Astrocyte (in vitro differentiated cells and primary cell): Measurements from ENCODE around the gene HOXB4. TPM values are rescaled to one million over a fixed set of nuclear protein-coding genes. Genes with fewer than 3 reads are reported as not detected.
A peak's percentile ranks its signal among the peaks of the same experiment; 100 is the strongest.

ENCODE experiments used
- DNase-seq: peaks from one replicate; pipeline ENCODE4 v3.0.0-alpha.2; 2010; ENCODE audit warnings: low read depth
- FAIRE-seq: peaks from 2 replicates; lab custom pipeline; 2011; peaks lifted over from hg19 to GRCh38; lab: Jason Lieb, UNC
- H2AFZ ChIP-seq: 2 replicates; pipeline ENCODE4 v1.6.0; 2012; ENCODE audit warnings: low read depth, low read length, inconsistent platforms
- H3K27ac ChIP-seq: 2 replicates; pipeline ENCODE4 v1.5.1; 2011; ENCODE audit warnings: low read depth, low read length, inconsistent platforms
- H3K27me3 ChIP-seq: 2 replicates; pipeline ENCODE4 v1.6.0; 2011; ENCODE audit warnings: low read length, inconsistent platforms; ENCODE audit not compliant: insufficient read depth
- H3K36me3 ChIP-seq: 2 replicates; pipeline ENCODE4 v1.5.1; 2011; ENCODE audit warnings: low read length, inconsistent platforms; ENCODE audit not compliant: insufficient read depth
- H3K4me1 ChIP-seq: 2 replicates; pipeline ENCODE4 v1.5.1; 2011; ENCODE audit warnings: low read length, inconsistent platforms; ENCODE audit not compliant: insufficient read depth
- H3K4me2 ChIP-seq: 2 replicates; pipeline ENCODE4 v1.6.0; 2012; ENCODE audit warnings: low read length, inconsistent platforms
- H3K4me3 ChIP-seq: 2 replicates; pipeline ENCODE4 v1.5.1; 2011; ENCODE audit warnings: low read depth, mild to moderate bottlenecking, low read length, inconsistent platforms; ENCODE audit not compliant: insufficient read depth
- H3K79me2 ChIP-seq: 2 replicates; pipeline ENCODE4 v1.6.0; 2012; ENCODE audit warnings: mild to moderate bottlenecking, low read length, inconsistent platforms; ENCODE audit not compliant: insufficient read depth
- H3K9ac ChIP-seq: 2 replicates; pipeline ENCODE4 v1.6.0; 2012; ENCODE audit warnings: mild to moderate bottlenecking, low read length, inconsistent platforms
- H3K9me3 ChIP-seq: 2 replicates; pipeline ENCODE4 v1.5.1; 2012; ENCODE audit warnings: low read depth, mild to moderate bottlenecking, low read length, inconsistent platforms; ENCODE audit not compliant: insufficient read depth
- H4K20me1 ChIP-seq: 2 replicates; pipeline ENCODE4 v1.6.0; 2012; ENCODE audit warnings: low read length, inconsistent platforms; ENCODE audit not compliant: insufficient read depth
- H3K27ac Mint-ChIP-seq: one replicate; pipeline ENCODE4 v1.8.0; 2021; ENCODE audit warnings: mild to moderate bottlenecking, mixed read lengths; ENCODE audit not compliant: unreplicated experiment
- H3K27me3 Mint-ChIP-seq: one replicate; pipeline ENCODE4 v1.8.0; 2021; ENCODE audit warnings: low read depth, mixed read lengths; ENCODE audit not compliant: unreplicated experiment
- H3K36me3 Mint-ChIP-seq: one replicate; pipeline ENCODE4 v1.8.0; 2021; ENCODE audit warnings: low read depth, mixed read lengths; ENCODE audit not compliant: unreplicated experiment
- H3K4me1 Mint-ChIP-seq: one replicate; pipeline ENCODE4 v1.8.0; 2021; ENCODE audit warnings: low read depth, mixed read lengths; ENCODE audit not compliant: unreplicated experiment
- H3K4me3 Mint-ChIP-seq: one replicate; pipeline ENCODE4 v1.8.0; 2021; ENCODE audit warnings: mild to moderate bottlenecking, moderate library complexity, mixed read lengths; ENCODE audit not compliant: unreplicated experiment
- H3K9me3 Mint-ChIP-seq: one replicate; pipeline ENCODE4 v1.8.0; 2021; ENCODE audit warnings: mild to moderate bottlenecking, mixed read lengths; ENCODE audit not compliant: unreplicated experiment
- EZH2 ChIP-seq: IDR thresholded peaks from 2 replicates; pipeline ENCODE4 v1.6.1; 2012; ENCODE audit warnings: mild to moderate bottlenecking, low read length, inconsistent platforms; ENCODE audit not compliant: insufficient read depth
- total RNA-seq: library from RNA; stranded (reverse); gene quantifications from 2 replicates; pipeline ENCODE4 v1.2.1, GENCODE V29; 2021
- TF ChIP-seq, protein P1 (sequence below): IDR thresholded peaks from 2 replicates; pipeline ENCODE4 v1.5.1; 2011; ENCODE audit warnings: low read depth, mild to moderate bottlenecking, inconsistent platforms, low read length, moderate library complexity; ENCODE audit not compliant: insufficient read depth

Gene HOXB4
- total RNA-seq, 1 donor from 2014 or later: not detected

DNA sequence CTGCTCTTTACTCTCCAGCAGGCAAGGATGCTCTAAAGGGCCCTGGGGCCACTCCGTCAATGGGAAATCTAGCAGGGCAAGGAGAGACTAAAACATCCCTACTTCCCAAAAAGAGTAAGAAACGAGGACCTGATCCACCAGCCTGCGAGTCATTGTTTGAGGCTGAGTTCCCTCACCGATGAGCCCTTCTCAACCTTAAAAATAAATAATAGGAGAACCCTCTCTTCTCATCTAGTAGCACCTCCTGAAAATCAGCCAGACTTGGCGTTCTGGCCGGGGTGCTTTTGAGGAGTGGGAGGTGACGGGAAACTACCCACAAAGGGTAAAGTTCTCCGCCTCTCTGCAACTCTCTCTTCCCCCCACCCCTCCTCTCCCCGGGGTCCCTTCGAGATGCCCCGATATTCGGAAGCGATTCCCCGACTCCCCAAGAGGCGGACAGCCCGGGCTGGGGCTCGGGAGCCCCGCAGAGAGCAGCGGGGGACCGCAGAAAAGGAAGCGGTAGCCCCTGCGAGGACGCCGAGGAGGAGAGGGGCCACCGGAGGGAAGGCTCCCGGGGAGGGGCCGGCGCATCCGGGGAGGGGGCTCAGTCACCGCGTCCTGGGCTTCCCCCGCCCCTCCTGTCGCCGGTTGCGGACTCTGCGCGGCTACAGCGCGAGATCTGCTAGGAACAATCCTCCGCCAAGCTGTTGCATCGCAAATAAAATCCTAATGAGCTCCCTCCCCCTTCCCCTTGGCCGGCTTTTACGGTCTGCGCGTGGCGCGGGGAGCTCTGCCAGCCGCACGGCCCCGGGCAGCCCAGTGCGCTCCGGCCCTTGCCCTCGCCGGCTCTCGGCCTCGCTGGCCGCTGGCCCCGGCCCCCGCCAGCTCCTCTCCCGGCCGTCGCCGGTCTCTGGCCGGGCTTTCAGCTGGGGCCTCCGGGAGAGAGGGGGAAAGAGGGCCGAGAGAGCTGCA lies 46.7 kb upstream of the HOXB4 start:
- Mint-ChIP-seq H3K9me3 (peaks cover 26% of the 10 kb centered on the region), H3K27ac (no peak overlapping the region), H3K4me3 (peak overlapping the region; percentile 40), H3K4me1 (no peaks in the 10 kb centered on the region), H3K36me3 (peaks cover 4% of the 10 kb centered on the region), H3K27me3 (peaks cover 86% of the 10 kb centered on the region)
- H3K4me1 ChIP-seq: peaks cover 11% of the 10 kb centered on the region
- DNase-seq (no peak), FAIRE-seq (no peak)
- TF ChIP-seq, protein P1, sequence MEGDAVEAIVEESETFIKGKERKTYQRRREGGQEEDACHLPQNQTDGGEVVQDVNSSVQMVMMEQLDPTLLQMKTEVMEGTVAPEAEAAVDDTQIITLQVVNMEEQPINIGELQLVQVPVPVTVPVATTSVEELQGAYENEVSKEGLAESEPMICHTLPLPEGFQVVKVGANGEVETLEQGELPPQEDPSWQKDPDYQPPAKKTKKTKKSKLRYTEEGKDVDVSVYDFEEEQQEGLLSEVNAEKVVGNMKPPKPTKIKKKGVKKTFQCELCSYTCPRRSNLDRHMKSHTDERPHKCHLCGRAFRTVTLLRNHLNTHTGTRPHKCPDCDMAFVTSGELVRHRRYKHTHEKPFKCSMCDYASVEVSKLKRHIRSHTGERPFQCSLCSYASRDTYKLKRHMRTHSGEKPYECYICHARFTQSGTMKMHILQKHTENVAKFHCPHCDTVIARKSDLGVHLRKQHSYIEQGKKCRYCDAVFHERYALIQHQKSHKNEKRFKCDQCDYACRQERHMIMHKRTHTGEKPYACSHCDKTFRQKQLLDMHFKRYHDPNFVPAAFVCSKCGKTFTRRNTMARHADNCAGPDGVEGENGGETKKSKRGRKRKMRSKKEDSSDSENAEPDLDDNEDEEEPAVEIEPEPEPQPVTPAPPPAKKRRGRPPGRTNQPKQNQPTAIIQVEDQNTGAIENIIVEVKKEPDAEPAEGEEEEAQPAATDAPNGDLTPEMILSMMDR: no peak
- peak; percentile 90 for TF ChIP-seq EZH2
- H4K20me1 ChIP-seq: peaks cover 6% of the 10 kb centered on the region
- no peaks in the 10 kb centered on the region for H3K36me3 ChIP-seq
- no peak overlapping the region for H3K9ac ChIP-seq
- peaks cover 12% of the 10 kb centered on the region for H3K9me3 ChIP-seq
- H3K27ac ChIP-seq: no peak overlapping the region
- peak overlapping the region; percentile 78 for H3K4me2 ChIP-seq
- peak overlapping the region; percentile 67 for H2AFZ ChIP-seq
- H3K27me3 ChIP-seq: peaks cover 97% of the 10 kb centered on the region
- H3K4me3 ChIP-seq: no peak overlapping the region
- no peaks in the 10 kb centered on the region for H3K79me2 ChIP-seq

DNA sequence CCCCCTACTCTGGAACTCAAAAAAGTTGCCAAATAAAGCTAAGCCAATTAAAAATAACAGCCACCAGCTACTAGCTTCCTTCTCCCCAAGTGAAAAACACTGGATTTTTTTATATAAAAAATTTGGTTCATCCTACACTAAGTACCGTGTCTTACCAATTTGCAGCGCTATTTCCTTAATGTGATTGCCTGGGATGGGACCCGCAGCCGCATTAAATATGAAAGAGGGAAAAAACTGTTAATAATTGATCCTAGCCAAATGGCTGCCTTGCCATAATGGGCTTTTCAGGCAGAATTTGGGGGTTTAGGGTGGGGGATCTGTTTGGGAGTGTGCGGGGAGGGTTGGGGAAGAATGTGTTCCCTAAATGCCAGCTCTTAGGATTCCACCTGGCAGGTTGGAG lies 46.0 kb upstream of the HOXB4 start:
- Mint-ChIP-seq H3K27me3 (peaks cover 85% of the 10 kb centered on the region), H3K9me3 (peaks cover 26% of the 10 kb centered on the region), H3K27ac (no peak overlapping the region), H3K36me3 (peaks cover 4% of the 10 kb centered on the region), H3K4me3 (no peak overlapping the region), H3K4me1 (no peaks in the 10 kb centered on the region)
- Histone ChIP-seq H3K4me2 (no peak overlapping the region), H3K79me2 (no peaks in the 10 kb centered on the region), H3K27ac (no peak overlapping the region), H3K9me3 (peaks cover 12% of the 10 kb centered on the region), H2AFZ (no peak overlapping the region), H3K4me1 (peaks cover 11% of the 10 kb centered on the region), H3K4me3 (no peak overlapping the region), H3K9ac (no peak overlapping the region), H3K27me3 (peaks cover 97% of the 10 kb centered on the region), H4K20me1 (peaks cover 6% of the 10 kb centered on the region), H3K36me3 (no peaks in the 10 kb centered on the region)
- no peak for DNase-seq
- no peak for FAIRE-seq
- no peak for TF ChIP-seq EZH2
- TF ChIP-seq, protein P1: no peak

DNA sequence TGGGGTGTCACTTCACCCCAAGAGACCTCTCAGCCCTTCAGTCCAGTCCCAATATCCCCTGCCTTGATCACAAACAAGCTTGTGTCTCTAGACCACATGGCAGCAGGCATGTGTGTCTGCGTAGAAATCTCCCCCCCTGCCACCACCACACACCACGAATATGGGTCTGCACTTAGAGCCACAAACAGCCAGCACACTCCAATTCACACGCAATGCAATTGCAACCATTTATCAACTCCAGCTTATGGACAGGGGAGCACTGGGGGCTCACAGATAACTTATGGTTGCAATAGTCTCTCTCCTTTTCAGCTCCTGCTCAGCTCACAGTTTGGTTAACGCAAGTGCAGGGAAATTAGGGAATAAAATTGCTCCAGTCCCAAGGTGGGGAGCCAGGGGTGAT lies 45.4 kb upstream of the HOXB4 start:
- Histone ChIP-seq H3K36me3 (no peaks in the 10 kb centered on the region), H3K4me1 (peaks cover 11% of the 10 kb centered on the region), H2AFZ (no peak overlapping the region), H3K27me3 (peaks cover 97% of the 10 kb centered on the region), H3K9me3 (peaks cover 12% of the 10 kb centered on the region), H3K79me2 (no peaks in the 10 kb centered on the region), H3K9ac (no peak overlapping the region), H3K4me3 (no peak overlapping the region), H3K27ac (no peak overlapping the region), H4K20me1 (peaks cover 6% of the 10 kb centered on the region), H3K4me2 (no peak overlapping the region)
- H3K36me3 Mint-ChIP-seq: peaks cover 4% of the 10 kb centered on the region
- H3K4me3 Mint-ChIP-seq: no peak overlapping the region
- TF ChIP-seq EZH2: no peak
- TF ChIP-seq, protein P1: no peak
- H3K4me1 Mint-ChIP-seq: peaks cover 2% of the 10 kb centered on the region
- peaks cover 85% of the 10 kb centered on the region for H3K27me3 Mint-ChIP-seq
- FAIRE-seq: no peak
- peaks cover 26% of the 10 kb centered on the region for H3K9me3 Mint-ChIP-seq
- H3K27ac Mint-ChIP-seq: no peak overlapping the region
- DNase-seq: no peak
